ENCODE results near the gene GLI1.

- TF ChIP-seq, protein P1, sequence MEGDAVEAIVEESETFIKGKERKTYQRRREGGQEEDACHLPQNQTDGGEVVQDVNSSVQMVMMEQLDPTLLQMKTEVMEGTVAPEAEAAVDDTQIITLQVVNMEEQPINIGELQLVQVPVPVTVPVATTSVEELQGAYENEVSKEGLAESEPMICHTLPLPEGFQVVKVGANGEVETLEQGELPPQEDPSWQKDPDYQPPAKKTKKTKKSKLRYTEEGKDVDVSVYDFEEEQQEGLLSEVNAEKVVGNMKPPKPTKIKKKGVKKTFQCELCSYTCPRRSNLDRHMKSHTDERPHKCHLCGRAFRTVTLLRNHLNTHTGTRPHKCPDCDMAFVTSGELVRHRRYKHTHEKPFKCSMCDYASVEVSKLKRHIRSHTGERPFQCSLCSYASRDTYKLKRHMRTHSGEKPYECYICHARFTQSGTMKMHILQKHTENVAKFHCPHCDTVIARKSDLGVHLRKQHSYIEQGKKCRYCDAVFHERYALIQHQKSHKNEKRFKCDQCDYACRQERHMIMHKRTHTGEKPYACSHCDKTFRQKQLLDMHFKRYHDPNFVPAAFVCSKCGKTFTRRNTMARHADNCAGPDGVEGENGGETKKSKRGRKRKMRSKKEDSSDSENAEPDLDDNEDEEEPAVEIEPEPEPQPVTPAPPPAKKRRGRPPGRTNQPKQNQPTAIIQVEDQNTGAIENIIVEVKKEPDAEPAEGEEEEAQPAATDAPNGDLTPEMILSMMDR (IDR thresholded peaks at IDR 0.05; ENCODE audit: borderline replicate concordance, extremely low read depth, low read length, poor library complexity, severe bottlenecking), result no peak
- TF ChIP-seq EZH2 (IDR thresholded peaks at IDR 0.05; ENCODE audit: borderline replicate concordance, low read depth, low read length, severe bottlenecking), result no peak
These were observed 39.1 kb upstream of the GLI1 start for GRCh38 chr12:57420482-57420881.
